MM.1S (cell line): ENCODE data around the gene RNASEH1.

Experiments used
- DNase-seq: peaks from one replicate; pipeline ENCODE4 v3.0.0-alpha.2; 2015
- H2AFZ ChIP-seq: fragments of 300-600 bp; sonication (generic); 2 replicates; pipeline ENCODE4 v1.6.0; 2016; ENCODE audit warnings: antibody characterized with exemption, low read length
- H3F3A ChIP-seq: fragments of 300-600 bp; sonication (generic); 2 replicates; pipeline ENCODE4 v1.6.1; 2016; ENCODE audit warnings: mild to moderate bottlenecking, antibody characterized with exemption, low read length, moderate library complexity, mixed read lengths; ENCODE audit not compliant: insufficient read depth
- H3K27ac ChIP-seq: fragments of 300-600 bp; sonication (generic); 2 replicates; pipeline ENCODE4 v1.5.1; 2016; ENCODE audit warnings: mild to moderate bottlenecking, low read length
- H3K27me3 ChIP-seq: fragments of 300-600 bp; sonication (generic); replicated peaks from 2 replicates; pipeline ENCODE4 v1.6.0; 2016; ENCODE audit warnings: low read length; ENCODE audit not compliant: insufficient read depth
- H3K36me3 ChIP-seq: fragments of 300-600 bp; sonication (generic); replicated peaks from 2 replicates; pipeline ENCODE4 v1.6.1; 2016; ENCODE audit warnings: mild to moderate bottlenecking, low read length, mixed read lengths; ENCODE audit not compliant: insufficient read depth
- H3K4me1 ChIP-seq: fragments of 300-600 bp; sonication (generic); 2 replicates; pipeline ENCODE4 v1.6.1; 2016; ENCODE audit warnings: low read length, mixed read lengths
- H3K4me2 ChIP-seq: fragments of 300-600 bp; sonication (generic); 2 replicates; pipeline ENCODE4 v1.6.0; 2016; ENCODE audit warnings: low read depth, low read length
- H3K4me3 ChIP-seq: fragments of 300-600 bp; sonication (generic); 2 replicates; pipeline ENCODE4 v1.5.1; 2016; ENCODE audit warnings: low read length, mixed read lengths
- H3K79me2 ChIP-seq: fragments of 300-600 bp; sonication (generic); 2 replicates; pipeline ENCODE4 v1.6.1; 2016; ENCODE audit warnings: mixed run types, low read length, mixed read lengths
- H3K9ac ChIP-seq: fragments of 300-600 bp; sonication (generic); 2 replicates; pipeline ENCODE4 v1.6.1; 2016; ENCODE audit warnings: low read length, mixed read lengths
- H3K9me2 ChIP-seq: fragments of 300-600 bp; sonication (generic); replicated peaks from 2 replicates; pipeline ENCODE4 v1.6.1; 2016; ENCODE audit warnings: mild to moderate bottlenecking, low read length, mixed read lengths; ENCODE audit not compliant: insufficient read depth
- H3K9me3 ChIP-seq: fragments of 300-600 bp; sonication (generic); replicated peaks from 2 replicates; pipeline ENCODE4 v1.6.1; 2016; ENCODE audit warnings: mild to moderate bottlenecking, low read length, mixed read lengths; ENCODE audit not compliant: insufficient read depth
- H4K20me1 ChIP-seq: fragments of 300-600 bp; sonication (generic); 2 replicates; pipeline ENCODE4 v1.6.1; 2016; ENCODE audit warnings: mild to moderate bottlenecking, low read length, moderate library complexity, mixed read lengths; ENCODE audit not compliant: insufficient read depth
- EZH2 ChIP-seq: fragments of 300-600 bp; sonication (generic); optimal IDR thresholded peaks from 2 replicates; pipeline ENCODE3; 2017; ENCODE audit warnings: low read depth, mild to moderate bottlenecking, antibody characterized with exemption, low read length, mixed read lengths
- EZH2phosphoT487 ChIP-seq: fragments of 300-600 bp; sonication (generic); IDR thresholded peaks from 2 replicates; pipeline ENCODE4 v1.6.1; 2018; ENCODE audit warnings: antibody characterized with exemption, low read length
- TF ChIP-seq, protein P1 (sequence below): fragments of 300-600 bp; sonication (generic); IDR thresholded peaks from 2 replicates; pipeline ENCODE4 v1.5.1; 2016; ENCODE audit warnings: antibody characterized with exemption, low read length, mixed read lengths

Gene RNASEH1

DNA sequence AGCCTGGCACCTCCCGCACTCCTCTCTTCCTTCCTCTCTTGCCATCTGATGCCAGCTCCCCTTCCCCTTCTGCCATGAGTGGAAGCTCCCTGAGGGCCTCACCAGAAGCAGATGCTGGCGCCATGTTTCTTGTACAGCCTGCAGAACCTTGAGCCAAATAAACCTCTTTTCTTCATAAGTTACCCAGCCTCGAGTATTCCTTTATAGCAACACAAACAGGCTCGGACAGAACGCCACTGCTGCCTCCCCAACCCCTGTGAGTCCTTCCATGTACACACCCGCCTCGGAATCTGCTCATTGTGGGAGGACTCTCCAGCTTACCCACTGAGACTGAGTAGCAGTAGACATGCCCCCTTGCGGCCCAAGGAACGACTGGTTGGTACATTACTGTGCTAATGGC is 8.7 kb upstream of the RNASEH1 start:
- no peak for DNase-seq
- no peaks in the 10 kb centered on the region for H3K4me1 ChIP-seq
- no peak overlapping the region for H3K4me3 ChIP-seq
- H3K9me2 ChIP-seq, result no peaks in the 10 kb centered on the region
- no peak overlapping the region for H3K27ac ChIP-seq
- H3K4me2 ChIP-seq, result no peak overlapping the region
- no peaks in the 10 kb centered on the region for H3K27me3 ChIP-seq
- H4K20me1 ChIP-seq, result no peaks in the 10 kb centered on the region
- no peaks in the 10 kb centered on the region for H3K36me3 ChIP-seq
- no peaks in the 10 kb centered on the region for H3K79me2 ChIP-seq
- H2AFZ ChIP-seq, result no peak overlapping the region
- no peaks in the 10 kb centered on the region for H3K9me3 ChIP-seq
- H3F3A ChIP-seq, result no peaks in the 10 kb centered on the region
- TF ChIP-seq EZH2phosphoT487, result no peak
- no peak for TF ChIP-seq EZH2
- TF ChIP-seq, protein P1, sequence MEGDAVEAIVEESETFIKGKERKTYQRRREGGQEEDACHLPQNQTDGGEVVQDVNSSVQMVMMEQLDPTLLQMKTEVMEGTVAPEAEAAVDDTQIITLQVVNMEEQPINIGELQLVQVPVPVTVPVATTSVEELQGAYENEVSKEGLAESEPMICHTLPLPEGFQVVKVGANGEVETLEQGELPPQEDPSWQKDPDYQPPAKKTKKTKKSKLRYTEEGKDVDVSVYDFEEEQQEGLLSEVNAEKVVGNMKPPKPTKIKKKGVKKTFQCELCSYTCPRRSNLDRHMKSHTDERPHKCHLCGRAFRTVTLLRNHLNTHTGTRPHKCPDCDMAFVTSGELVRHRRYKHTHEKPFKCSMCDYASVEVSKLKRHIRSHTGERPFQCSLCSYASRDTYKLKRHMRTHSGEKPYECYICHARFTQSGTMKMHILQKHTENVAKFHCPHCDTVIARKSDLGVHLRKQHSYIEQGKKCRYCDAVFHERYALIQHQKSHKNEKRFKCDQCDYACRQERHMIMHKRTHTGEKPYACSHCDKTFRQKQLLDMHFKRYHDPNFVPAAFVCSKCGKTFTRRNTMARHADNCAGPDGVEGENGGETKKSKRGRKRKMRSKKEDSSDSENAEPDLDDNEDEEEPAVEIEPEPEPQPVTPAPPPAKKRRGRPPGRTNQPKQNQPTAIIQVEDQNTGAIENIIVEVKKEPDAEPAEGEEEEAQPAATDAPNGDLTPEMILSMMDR, result no peak
- no peak overlapping the region for H3K9ac ChIP-seq

DNA sequence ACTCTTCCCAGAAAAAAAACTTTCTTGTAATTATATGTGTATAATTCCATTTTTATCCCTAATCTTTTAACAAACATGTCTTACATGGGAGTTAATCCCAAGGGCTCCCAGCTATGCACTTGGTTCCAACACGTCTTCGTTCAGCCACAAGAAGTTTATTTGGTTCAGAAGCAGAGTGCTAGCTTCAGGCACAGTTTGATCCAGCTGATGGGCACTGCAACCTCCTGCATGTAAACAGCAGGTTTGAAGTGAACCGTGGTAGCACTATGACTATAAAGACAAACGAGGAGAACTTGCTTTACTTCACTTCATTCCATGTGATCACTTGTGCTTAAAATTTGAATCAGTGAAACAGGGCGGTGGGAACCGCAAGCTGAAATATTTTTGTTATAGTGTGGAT is 7.0 kb upstream of the RNASEH1 start:
- no peaks in the 10 kb centered on the region for H3K9me2 ChIP-seq

GRCh38 chr2:3563521-3563976 is 5.4 kb upstream of the RNASEH1 start:
- no peak overlapping the region for H3K9ac ChIP-seq
- H3K4me3 ChIP-seq, result no peak overlapping the region
- no peaks in the 10 kb centered on the region for H3K27me3 ChIP-seq
- H3K27ac ChIP-seq, result no peak overlapping the region
- H3K79me2 ChIP-seq, result no peaks in the 10 kb centered on the region
- no peaks in the 10 kb centered on the region for H4K20me1 ChIP-seq
- H3K36me3 ChIP-seq, result no peaks in the 10 kb centered on the region
- no peak overlapping the region for H2AFZ ChIP-seq
- H3F3A ChIP-seq, result peaks cover 2% of the 10 kb centered on the region; the same call in 1 of the 2 replicates
- H3K4me2 ChIP-seq, result no peak overlapping the region
- no peaks in the 10 kb centered on the region for H3K9me2 ChIP-seq
- DNase-seq, result no peak
- TF ChIP-seq, protein P1, result no peak
- TF ChIP-seq EZH2phosphoT487 (no peak), EZH2 (no peak)
- H3K4me1 ChIP-seq, result no peaks in the 10 kb centered on the region
- H3K9me3 ChIP-seq, result no peaks in the 10 kb centered on the region

More for the DNA sequence above, 7.0 kb upstream of the RNASEH1 start:
- Histone ChIP-seq H4K20me1 (no peaks in the 10 kb centered on the region), H3K9me3 (no peaks in the 10 kb centered on the region), H3K36me3 (no peaks in the 10 kb centered on the region), H3K4me2 (no peak overlapping the region), H3F3A (no peaks in the 10 kb centered on the region), H3K79me2 (no peaks in the 10 kb centered on the region), H3K27me3 (no peaks in the 10 kb centered on the region), H2AFZ (no peak overlapping the region), H3K4me3 (no peak overlapping the region), H3K27ac (no peak overlapping the region), H3K4me1 (no peaks in the 10 kb centered on the region), H3K9ac (no peak overlapping the region)
- TF ChIP-seq, protein P1, result no peak
- no peak for TF ChIP-seq EZH2
- no peak for TF ChIP-seq EZH2phosphoT487
- DNase-seq, result no peak
